GM13977 (cell line): ENCODE data around the gene RBM33.

Experiments
- DNase-seq: peaks from one replicate; pipeline ENCODE4 v3.0.0; 2012; ENCODE audit warnings: low spot score
- in situ Hi-C: fragments of 300-500 bp; cut with MboI; formaldehyde crosslinking; loops from one replicate; pipeline ENCODE4 v1.12.0; 2022; ENCODE audit warnings: low sequenced_read_pairs, low pct_unique_long_range_greater_than_20kb, mixed read lengths, inconsistent platforms; ENCODE audit not compliant: unreplicated experiment
- TF ChIP-seq, protein P1 (sequence below): IDR thresholded peaks from 2 replicates; pipeline ENCODE4 v1.5.1; 2012; ENCODE audit warnings: mild to moderate bottlenecking, control low read depth; ENCODE audit not compliant: insufficient read depth; ENCODE audit errors: extremely low read depth, missing control alignments

RBM33 gene

DNA sequence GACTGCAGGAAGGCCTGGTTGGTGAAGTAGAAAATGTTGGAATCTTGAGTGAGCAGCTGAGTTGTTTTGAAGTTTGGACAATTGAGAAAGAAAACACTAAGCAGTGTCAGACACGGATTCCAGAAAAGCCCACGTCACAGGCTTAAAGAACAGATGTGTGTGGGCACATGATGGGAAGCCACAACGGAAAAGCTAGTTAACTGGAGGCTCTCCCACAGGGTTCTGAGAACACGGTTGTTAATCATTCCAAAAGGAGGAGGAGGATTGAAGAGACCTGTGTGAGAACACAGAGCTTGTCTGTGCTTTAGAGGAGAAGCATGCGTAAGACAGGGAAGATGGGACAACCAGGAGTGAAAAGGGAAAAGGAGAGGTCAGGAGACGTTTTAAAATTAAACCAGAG is 125.2 kb downstream of the RBM33 start:
- TF ChIP-seq, protein P1, sequence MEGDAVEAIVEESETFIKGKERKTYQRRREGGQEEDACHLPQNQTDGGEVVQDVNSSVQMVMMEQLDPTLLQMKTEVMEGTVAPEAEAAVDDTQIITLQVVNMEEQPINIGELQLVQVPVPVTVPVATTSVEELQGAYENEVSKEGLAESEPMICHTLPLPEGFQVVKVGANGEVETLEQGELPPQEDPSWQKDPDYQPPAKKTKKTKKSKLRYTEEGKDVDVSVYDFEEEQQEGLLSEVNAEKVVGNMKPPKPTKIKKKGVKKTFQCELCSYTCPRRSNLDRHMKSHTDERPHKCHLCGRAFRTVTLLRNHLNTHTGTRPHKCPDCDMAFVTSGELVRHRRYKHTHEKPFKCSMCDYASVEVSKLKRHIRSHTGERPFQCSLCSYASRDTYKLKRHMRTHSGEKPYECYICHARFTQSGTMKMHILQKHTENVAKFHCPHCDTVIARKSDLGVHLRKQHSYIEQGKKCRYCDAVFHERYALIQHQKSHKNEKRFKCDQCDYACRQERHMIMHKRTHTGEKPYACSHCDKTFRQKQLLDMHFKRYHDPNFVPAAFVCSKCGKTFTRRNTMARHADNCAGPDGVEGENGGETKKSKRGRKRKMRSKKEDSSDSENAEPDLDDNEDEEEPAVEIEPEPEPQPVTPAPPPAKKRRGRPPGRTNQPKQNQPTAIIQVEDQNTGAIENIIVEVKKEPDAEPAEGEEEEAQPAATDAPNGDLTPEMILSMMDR: no peak
- in situ Hi-C loops: loop anchor here (10.0 kb wide), 1 partner anchor 165 kb away; no protein-coding TSS in a partner anchor
- no peak for DNase-seq

DNA sequence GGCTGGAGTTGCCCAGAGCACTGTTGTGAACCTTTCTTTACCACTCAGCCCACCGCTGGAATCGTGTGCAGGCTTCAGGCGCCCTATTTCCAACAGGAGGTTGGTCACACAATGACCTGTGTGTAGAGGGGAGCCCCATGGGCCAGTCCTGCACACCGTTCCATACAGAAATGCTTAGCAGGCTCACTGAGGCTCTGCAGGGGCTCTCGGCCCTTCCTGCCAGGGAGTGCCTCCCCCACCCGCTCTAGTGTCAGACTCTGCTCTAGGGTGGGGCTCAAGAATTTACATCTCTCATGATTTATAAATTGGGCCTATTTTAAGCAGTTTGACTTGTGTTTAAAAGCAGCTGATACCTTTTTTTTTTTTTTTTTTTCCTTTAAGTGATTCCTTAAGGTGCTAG is 125.8 kb downstream of the RBM33 start:
- TF ChIP-seq, protein P1: no peak

DNA sequence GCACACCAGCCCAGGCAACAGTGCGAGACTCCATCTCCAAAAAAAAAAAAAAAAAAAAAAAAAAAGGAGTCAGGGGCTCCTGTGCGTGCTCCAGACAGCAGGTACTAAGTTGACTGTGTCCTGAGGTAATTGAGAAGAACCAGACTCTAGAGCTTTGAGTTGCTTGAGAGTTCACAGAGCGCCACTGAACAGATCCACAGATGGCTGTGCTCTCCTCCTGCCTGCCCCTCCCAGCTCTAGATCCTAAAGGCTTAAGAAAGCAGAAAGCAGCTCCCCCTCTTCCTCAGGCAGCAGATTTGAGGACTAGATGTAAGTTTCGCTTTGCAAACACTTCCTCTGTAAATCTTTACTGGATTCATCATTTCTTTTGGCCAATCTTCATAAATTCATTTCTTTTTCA is 129.1 kb downstream of the RBM33 start:
- DNase-seq: no peak
- in situ Hi-C loops: no loop called here

More for the DNA sequence above, 125.8 kb downstream of the RBM33 start:
- in situ Hi-C loops: no loop called here
- DNase-seq: no peak

DNA sequence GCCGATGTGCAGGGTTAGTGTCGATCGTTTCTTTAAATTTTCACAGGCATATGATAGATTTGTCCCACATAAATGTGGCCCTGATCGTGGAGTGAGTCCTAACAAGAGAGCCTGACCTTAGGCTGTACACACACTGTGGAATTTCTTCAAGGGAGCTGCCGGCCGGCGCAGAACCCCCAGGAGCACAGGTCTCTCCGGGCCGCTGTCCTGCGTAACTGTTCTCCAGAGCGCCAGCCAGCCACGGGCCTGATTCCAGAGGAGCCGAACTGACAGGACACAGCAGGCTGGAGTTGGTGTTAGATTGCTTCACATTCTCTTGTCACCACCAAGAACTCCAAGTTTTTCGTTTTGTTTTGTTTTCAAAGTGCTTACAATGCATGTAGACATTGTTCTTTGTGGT is 130.5 kb downstream of the RBM33 start:
- DNase-seq: no peak
- TF ChIP-seq, protein P1: no peak
- in situ Hi-C loops: loop anchor here (25.0 kb wide), 1 partner anchor 1237 kb away; the partner anchor contains the start of gene MNX1

More for the DNA sequence above, 129.1 kb downstream of the RBM33 start:
- TF ChIP-seq, protein P1: no peak

DNA sequence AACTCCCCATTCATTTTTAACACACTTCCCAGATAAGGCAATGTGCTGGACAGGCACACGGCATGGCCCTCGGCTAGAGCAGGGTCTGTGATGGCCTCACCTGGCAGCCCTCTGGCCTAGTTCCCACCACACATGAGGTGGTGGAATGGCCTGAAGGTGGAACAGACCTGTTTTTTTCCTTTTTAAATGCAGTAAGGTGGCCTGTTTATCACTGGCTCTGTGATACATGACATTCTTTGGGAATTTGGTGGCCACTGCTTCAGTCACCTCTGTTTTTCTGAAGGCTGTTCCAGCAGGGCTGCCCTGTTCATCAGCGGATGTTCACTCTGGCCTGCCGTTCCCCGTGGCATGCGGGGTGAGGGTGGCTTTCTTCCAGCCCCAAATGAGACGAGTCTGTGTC is 131.2 kb downstream of the RBM33 start:
- DNase-seq: no peak
- TF ChIP-seq, protein P1: no peak
- in situ Hi-C loops: loop anchor here (25.0 kb wide), 1 partner anchor 1237 kb away; the partner anchor contains the start of gene MNX1

DNA sequence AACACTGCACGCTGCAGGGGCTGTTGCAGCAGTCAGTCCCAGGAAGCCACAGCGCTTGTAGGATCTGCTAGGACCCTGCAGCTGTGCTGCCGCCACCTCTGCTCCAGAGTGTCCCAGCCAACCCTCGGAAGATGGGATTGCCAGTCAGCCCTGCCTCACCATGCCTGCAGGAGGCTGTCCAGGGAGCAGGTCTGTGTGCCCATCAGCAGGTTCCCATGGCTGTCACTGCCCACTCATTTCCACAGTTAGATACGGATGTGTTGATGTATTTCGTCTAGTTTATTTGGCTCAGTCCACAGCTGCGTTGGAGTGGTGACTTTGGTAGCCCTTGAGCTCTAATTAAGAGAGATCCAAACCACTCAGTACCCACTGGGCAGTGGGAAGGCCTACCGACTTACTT is 132.1 kb downstream of the RBM33 start:
- TF ChIP-seq, protein P1: no peak
- no peak for DNase-seq
- in situ Hi-C loops: loop anchor here (25.0 kb wide), 1 partner anchor 1236 kb away; the partner anchor contains the start of gene MNX1

DNA sequence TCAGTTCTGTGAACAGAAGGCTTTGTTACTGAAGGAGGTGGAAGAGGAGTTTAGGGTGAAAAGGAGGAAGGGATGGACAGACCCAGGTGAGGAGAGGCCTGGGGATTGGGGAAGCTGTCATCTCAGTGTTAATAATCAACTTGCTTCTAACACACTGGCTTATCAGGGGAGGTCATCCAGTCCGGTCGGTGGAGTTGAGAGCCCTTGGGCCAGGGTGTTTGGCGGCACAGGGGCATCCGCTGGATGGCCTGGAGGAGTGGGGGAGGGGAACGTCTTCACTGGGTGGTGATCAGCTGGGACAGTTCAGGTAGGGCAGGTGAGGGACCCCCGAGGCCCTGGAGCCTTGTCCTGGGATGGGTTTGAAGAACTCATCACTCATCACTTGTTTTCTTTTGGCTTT is 133.9 kb downstream of the RBM33 start:
- TF ChIP-seq, protein P1: no peak
- in situ Hi-C loops: loop anchor here (25.0 kb wide), 1 partner anchor 1234 kb away; the partner anchor contains the start of gene MNX1
- DNase-seq: no peak
